Small intestine (tissue), 7 donors: ENCODE measurements around the gene BICC1. TPM values are rescaled to one million over a fixed set of nuclear protein-coding genes. Genes with fewer than 3 reads are reported as not detected.

Source experiments
- DNase-seq, 2 donors: peaks; one replicate each; pipeline versions ENCODE4 v3.0.0 to v3.0.0-alpha.2; 2013
- FAIRE-seq: peaks from 2 replicates; lab custom pipeline; 2012; peaks lifted over from hg19 to GRCh38; lab: Jason Lieb, UNC
- H3K27ac ChIP-seq, 3 donors: one replicate each; pipeline ENCODE4 v1.5.1; 2013; ENCODE audit warnings: low read length in 2 of 3, mild to moderate bottlenecking in 2 of 3, control low read depth in 1 of 3, inconsistent platforms in 1 of 3, low read depth in 1 of 3, moderate library complexity in 1 of 3
- H3K27me3 ChIP-seq, 3 donors: one replicate each; pipeline ENCODE4 v1.6.1; 2013; ENCODE audit warnings: low read length in 3 of 3, inconsistent platforms in 1 of 3; ENCODE audit not compliant: control insufficient read depth in 3 of 3, insufficient read depth in 3 of 3
- H3K36me3 ChIP-seq, 3 donors: one replicate each; pipeline ENCODE4 v1.6.1; 2013; ENCODE audit warnings: low read length in 3 of 3, inconsistent platforms in 1 of 3, low read depth in 1 of 3, mild to moderate bottlenecking in 1 of 3, moderate library complexity in 1 of 3; ENCODE audit not compliant: control insufficient read depth in 3 of 3, insufficient read depth in 2 of 3
- H3K4me1 ChIP-seq, 3 donors: one replicate each; pipeline ENCODE4 v1.6.1; 2013; ENCODE audit warnings: low read length in 2 of 3, inconsistent platforms in 1 of 3, low read depth in 1 of 3, mild to moderate bottlenecking in 1 of 3, moderate library complexity in 1 of 3; ENCODE audit not compliant: control insufficient read depth in 3 of 3, insufficient read depth in 2 of 3
- H3K4me3 ChIP-seq, 3 donors: one replicate each; pipeline ENCODE4 v1.5.1; 2013; ENCODE audit warnings: low read length in 3 of 3, control low read depth in 1 of 3, inconsistent platforms in 1 of 3, low read depth in 1 of 3, mild to moderate bottlenecking in 1 of 3, moderate library complexity in 1 of 3
- H3K9me3 ChIP-seq, 2 donors: one replicate each; pipeline ENCODE4 v1.6.1; 2013; ENCODE audit warnings: low read depth in 1 of 2, low read length in 1 of 2; ENCODE audit not compliant: control insufficient read depth in 2 of 2, insufficient read depth in 1 of 2
- WGBS, 3 donors: extraction: QIAGEN DNeasy Blood & Tissue Kit; methylation state at CpG; one replicate each; pipeline ENCODE4 v1.1.7; 2013; 5-methylcytosine and 5-hydroxymethylcytosine counted together
- polyA plus RNA-seq, 4 donors: library from polyadenylated mRNA; stranded (reverse) in 3 of 4; unstranded in 1 of 4; fragments of 200-250 nt in 3 of 4; fragments of 120-200 nt in 1 of 4; gene quantifications; one replicate each; pipeline versions ENCODE4 v1.2.1 to v1.2.3, GENCODE V29; 2013
- donor health status: healthy with polysubstance abuse.
- donor health status: control.
- donor health status: control.
- donor health status: Bipolar disorder and iron deficiency.
- donor health status: healthy.

Gene BICC1
- polyA plus RNA-seq, 4 donors, result 0.81 to 4.7 (median 1.3) TPM; not detected in 1

- FAIRE-seq (no peak), DNase-seq (no peak)
- Histone ChIP-seq H3K27me3 (no peaks in the 10 kb centered on the region), H3K4me1 (no peaks in the 10 kb centered on the region), H3K27ac (no peak overlapping the region), H3K9me3 (no peaks in the 10 kb centered on the region), H3K36me3 (no peaks in the 10 kb centered on the region), H3K4me3 (no peak overlapping the region)
- WGBS, 3 donors, result 42 to 48% (median 43%) methylated on average over 5 of the region's 5 CpGs
Measured at GRCh38 chr10:58704671-58705141, 192.0 kb downstream of the BICC1 start.

GRCh38 chr10:58706836-58707235, 194.2 kb downstream of the BICC1 start:
- Histone ChIP-seq H3K4me1 (no peaks in the 10 kb centered on the region), H3K36me3 (no peaks in the 10 kb centered on the region), H3K4me3 (no peak overlapping the region), H3K9me3 (no peaks in the 10 kb centered on the region), H3K27me3 (no peaks in the 10 kb centered on the region), H3K27ac (no peak overlapping the region)
- 72 to 76% (median 76%) methylated on average over 1 of the region's 1 CpG for WGBS, 3 donors
- DNase-seq (no peak), FAIRE-seq (no peak)

GRCh38 chr10:58712141-58712540, 199.5 kb downstream of the BICC1 start:
- Histone ChIP-seq H3K9me3 (no peaks in the 10 kb centered on the region), H3K4me1 (no peaks in the 10 kb centered on the region), H3K36me3 (no peaks in the 10 kb centered on the region), H3K27me3 (no peaks in the 10 kb centered on the region), H3K27ac (no peak overlapping the region), H3K4me3 (no peak overlapping the region)
- WGBS, 3 donors, result 67 to 77% (median 71%) methylated on average over 3 of the region's 3 CpGs
- DNase-seq (no peak), FAIRE-seq (no peak)

- no peaks in the 10 kb centered on the region for H3K27me3 ChIP-seq
- H3K9me3 ChIP-seq, result no peaks in the 10 kb centered on the region
- no peaks in the 10 kb centered on the region for H3K36me3 ChIP-seq
- no peak for FAIRE-seq
- 50 to 70% (median 65%) methylated on average over 1 of the region's 1 CpG for WGBS, 3 donors
- no peak for DNase-seq
- H3K4me1 ChIP-seq, result no peaks in the 10 kb centered on the region
- H3K4me3 ChIP-seq, result no peak overlapping the region
- H3K27ac ChIP-seq, result no peak overlapping the region
Measured at GRCh38 chr10:58712982-58713381, 200.3 kb downstream of the BICC1 start.

- no peak overlapping the region for H3K27ac ChIP-seq
- no peaks in the 10 kb centered on the region for H3K36me3 ChIP-seq
- H3K4me1 ChIP-seq, result no peaks in the 10 kb centered on the region
- no peak overlapping the region for H3K4me3 ChIP-seq
- no peak for DNase-seq
- H3K9me3 ChIP-seq, result no peaks in the 10 kb centered on the region
- no peaks in the 10 kb centered on the region for H3K27me3 ChIP-seq
- no peak for FAIRE-seq
- WGBS, 3 donors, result 35 to 59% (median 42%) methylated on average over 2 of the region's 2 CpGs
Measured at GRCh38 chr10:58714409-58714808, 201.7 kb downstream of the BICC1 start.

GRCh38 chr10:58715061-58715460, 202.4 kb downstream of the BICC1 start:
- no peak overlapping the region for H3K4me3 ChIP-seq
- no peaks in the 10 kb centered on the region for H3K9me3 ChIP-seq
- no peaks in the 10 kb centered on the region for H3K36me3 ChIP-seq
- DNase-seq (no peak), FAIRE-seq (no peak)
- WGBS, 3 donors, result 62 to 64% (median 64%) methylated on average over 2 of the region's 2 CpGs
- no peak overlapping the region for H3K27ac ChIP-seq
- H3K4me1 ChIP-seq, result no peaks in the 10 kb centered on the region
- no peaks in the 10 kb centered on the region for H3K27me3 ChIP-seq

GRCh38 chr10:58718596-58718995, 205.9 kb downstream of the BICC1 start:
- no peaks in the 10 kb centered on the region for H3K36me3 ChIP-seq
- DNase-seq (no peak), FAIRE-seq (no peak)
- H3K27me3 ChIP-seq, result no peaks in the 10 kb centered on the region
- H3K27ac ChIP-seq, result no peak overlapping the region
- H3K4me3 ChIP-seq, result no peak overlapping the region
- H3K4me1 ChIP-seq, result no peaks in the 10 kb centered on the region
- WGBS, 3 donors, result 64 to 69% (median 69%) methylated on average over 13 of the region's 13 CpGs
- H3K9me3 ChIP-seq, result no peaks in the 10 kb centered on the region

- Histone ChIP-seq H3K27me3 (no peaks in the 10 kb centered on the region), H3K27ac (no peak overlapping the region), H3K4me1 (no peaks in the 10 kb centered on the region), H3K4me3 (no peak overlapping the region), H3K36me3 (no peaks in the 10 kb centered on the region), H3K9me3 (no peaks in the 10 kb centered on the region)
- 77 to 90% (median 84%) methylated on average over 4 of the region's 4 CpGs for WGBS, 3 donors
- no peak for FAIRE-seq
- DNase-seq, result no peak
Measured at GRCh38 chr10:58721601-58722281, 209.1 kb downstream of the BICC1 start.

- Histone ChIP-seq H3K36me3 (no peaks in the 10 kb centered on the region), H3K27ac (no peak overlapping the region), H3K4me1 (no peaks in the 10 kb centered on the region), H3K4me3 (no peak overlapping the region), H3K9me3 (no peaks in the 10 kb centered on the region), H3K27me3 (no peaks in the 10 kb centered on the region)
- FAIRE-seq (no peak), DNase-seq (no peak)
- WGBS, 3 donors, result 75 to 77% (median 76%) methylated on average over 2 of the region's 2 CpGs
Measured at GRCh38 chr10:58723186-58723585, 210.5 kb downstream of the BICC1 start.
